GM18873 (cell line): ENCODE results near the gene DNAJC5G.
"Not testable (repeated sequence)": the region's sequence is repeated elsewhere in the genome, so short reads cannot be mapped to it uniquely, and the experiment has no call there.

Source experiments
- ATAC-seq: cut with Tn5 transposase; IDR thresholded peaks from one replicate; pipeline ENCODE4 v1.9.1; 2021; ENCODE audit warnings: mild to moderate bottlenecking, moderate library complexity, moderate number of reproducible peaks; ENCODE audit not compliant: unreplicated experiment, low FRiP score

The DNAJC5G gene

DNA sequence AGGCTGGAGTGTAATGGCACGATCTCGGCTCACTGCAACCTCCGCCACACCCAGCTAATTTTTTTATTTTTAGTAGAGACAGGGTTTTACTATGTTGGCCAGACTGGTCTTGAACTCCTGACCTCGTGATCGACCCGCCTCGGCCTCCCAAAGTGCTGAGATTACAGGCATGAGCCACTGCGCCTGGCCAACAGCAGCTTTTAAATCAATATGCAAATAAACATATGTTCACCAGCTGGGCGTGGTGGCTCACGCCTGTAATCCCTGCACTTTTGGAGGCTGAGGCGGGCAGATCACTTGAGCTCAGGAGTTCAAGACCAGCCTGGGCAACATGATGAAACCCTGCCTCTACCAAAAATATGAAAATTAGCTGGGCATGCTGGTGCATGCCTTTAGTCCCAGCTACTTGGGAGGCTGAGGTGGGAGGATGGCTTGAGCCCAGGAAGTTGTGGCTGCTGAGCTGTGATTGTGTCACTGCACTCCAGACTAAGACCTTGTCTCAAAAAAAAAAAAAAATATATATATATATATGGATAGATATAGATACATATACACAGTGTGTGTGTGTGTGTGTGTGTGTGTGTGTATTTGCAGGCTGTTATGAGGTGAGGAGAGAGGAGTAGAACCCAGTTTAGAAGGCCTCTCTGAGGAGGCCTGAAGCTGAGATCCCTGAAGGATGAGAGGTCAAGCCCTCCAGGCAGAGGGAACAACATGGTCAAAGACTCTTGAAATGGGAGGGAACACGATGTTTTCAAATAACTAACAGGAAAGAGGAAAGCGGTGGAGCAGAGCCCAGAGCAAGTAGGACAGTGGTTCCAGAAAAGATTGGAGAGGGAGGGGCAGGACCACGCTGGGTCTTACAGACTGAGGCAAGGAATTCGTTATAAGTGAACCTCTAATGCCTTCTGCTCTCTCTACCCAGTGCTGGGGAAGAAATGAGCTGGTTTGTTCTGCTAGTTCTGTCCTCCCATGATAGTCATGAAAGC, 2.4 kb upstream of the DNAJC5G start:
- not testable (repeated sequence) for ATAC-seq

DNA sequence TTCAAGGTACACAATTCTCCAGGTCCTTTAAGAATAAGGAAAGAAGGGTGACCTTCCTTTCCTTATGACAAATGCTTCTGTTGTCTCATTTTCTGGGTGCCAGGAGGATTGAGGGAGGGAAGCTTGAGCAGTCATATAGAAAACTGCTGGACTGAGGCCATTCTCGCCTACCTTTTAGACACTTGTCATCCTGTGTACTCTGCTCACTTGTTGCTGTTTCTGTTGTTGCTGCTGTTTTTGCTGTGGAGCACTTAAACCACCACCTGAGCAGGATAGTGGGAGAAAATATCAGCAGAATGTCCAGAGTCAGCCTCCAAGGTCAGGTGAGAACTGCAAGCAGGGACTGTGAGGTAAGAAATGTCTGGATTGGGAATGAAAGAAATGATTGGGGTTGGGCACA, 2.8 kb downstream of the DNAJC5G start:
- no peak for ATAC-seq

DNA sequence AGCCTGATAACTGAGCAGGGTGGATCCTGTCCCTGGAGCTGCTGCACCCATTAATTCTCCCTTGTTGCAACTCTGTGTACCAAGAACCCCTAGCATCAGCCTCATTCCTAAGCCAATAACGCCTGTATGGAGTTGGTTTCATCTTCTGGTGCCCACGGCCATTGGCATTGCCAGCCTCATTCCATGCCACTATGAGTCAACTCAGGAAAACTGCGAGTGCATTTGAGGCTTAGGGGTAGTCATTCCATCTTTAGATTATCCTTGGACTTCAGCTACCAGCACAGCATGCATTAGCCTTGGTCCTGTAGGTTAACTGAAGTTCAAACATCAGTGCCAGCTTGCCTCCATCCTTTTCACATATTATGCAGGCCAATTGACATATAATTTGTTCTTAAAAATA, 5.6 kb downstream of the DNAJC5G start:
- ATAC-seq, result no peak

DNA sequence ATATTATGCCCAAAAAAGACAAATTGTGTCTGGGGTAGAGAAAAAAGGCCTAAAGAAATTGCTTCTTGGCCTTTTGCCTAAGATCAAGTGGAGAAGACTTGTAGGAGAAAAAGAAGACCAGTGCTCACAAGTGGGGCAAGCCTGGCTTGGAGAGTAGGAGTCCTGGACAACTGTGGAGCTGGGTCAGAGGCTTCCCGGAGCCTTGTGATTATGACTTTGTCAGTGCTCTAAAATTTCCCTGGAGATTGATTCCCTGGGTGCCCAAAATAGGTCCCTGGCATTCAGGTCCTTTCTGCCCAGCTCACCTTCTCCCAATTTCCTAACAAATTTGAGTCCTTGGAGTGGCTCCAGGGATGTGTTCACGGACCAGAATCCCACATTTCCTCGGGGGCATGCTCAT, 6.2 kb downstream of the DNAJC5G start:
- ATAC-seq, result no peak

DNA sequence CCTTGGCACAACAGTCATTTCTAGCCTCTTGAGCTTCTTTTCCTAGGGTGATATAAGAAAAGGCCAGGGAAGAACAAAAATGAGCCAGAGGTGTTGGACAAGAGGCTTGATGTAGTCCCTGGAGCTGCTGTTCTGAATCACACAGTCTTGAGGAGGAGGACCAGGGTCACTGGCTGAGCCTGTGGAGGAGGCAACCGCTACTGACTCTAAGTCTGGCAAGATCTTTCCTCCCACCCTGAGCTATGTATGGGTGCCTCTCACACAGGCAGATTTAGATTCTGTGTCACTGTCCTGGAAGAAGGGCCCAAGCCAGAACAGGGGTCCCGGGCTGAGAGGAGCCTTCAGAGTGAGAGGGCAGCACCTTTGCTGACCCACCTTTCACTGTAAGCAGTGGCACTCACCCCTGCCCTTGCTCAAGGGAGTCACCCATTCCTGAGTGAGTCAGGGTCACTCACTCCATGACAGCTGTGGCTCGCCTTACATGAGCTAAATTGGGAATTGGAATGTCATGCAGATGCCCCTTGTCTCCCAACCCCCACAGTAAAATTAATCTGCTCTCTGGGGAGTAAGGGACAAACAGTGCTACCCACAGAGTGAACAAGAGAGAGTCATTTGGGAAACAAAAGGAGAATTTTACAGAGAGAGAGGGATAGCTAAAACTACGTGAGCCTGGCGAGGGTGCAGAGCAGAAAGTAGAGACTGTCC, 6.8 kb downstream of the DNAJC5G start, which contains the start of gene TRIM54:
TRIM54 (plus strand) TSS at position 575 of the 705 bp plus-strand sequence. CDS start 303 bp downstream, outside the sequence.
- ATAC-seq, result no peak

DNA sequence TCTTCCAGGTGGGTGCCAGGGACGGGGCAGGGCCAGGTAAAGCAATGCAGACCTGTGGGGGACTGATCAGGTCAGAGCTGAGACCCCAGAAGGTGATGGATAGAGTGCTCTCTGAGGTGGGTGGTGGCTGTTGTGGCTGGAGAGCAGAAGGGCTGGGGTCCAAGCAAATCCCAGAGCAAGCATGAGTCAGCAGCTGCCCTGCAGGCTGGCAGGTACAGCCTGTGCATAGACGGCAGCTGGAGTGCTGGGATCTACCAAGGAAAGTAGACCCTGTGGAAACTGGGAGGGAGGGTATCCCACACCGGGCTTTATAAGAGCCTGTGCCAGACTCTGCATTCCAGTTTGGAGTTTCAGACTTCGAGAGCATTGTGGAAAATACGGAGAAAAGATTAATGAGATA, 7.7 kb downstream of the DNAJC5G start:
- no peak for ATAC-seq

DNA sequence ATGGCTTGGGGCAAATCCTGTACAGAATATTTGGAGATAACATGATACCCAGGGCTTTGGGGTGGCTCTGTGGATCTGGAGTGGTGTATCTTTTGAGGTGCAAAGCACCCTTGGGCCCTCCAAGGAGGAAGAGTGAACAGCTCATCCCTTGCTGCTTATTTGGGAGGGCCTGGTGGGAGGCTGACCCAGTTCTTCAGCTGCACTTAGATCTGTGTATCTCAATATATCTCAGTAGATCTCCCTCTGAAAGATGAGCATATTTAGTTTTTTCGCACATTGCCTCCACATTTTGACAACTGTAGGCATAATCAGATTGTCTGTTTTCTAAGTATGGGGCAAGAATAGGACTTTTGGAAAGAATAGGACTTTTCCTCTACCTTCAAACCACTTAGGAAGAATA, 9.8 kb downstream of the DNAJC5G start:
- no peak for ATAC-seq

DNA sequence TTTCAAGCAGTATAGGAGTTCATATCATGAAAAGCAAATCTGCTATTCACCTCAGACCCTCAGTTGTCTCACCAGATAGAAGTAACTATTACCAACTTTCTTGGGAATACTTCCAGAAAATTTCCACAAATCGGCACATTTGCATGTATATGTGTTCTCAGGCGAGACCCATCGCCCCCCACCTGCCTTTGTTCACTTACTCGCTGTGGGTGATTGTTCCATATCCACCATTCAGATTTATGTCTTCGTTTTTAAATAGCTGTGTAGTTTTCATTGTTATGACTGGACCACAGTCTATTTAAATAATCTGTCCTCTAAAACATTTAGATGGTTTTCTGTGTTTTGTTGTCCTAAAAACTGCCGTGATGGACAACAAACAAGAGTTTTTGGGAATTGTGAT, 10.2 kb downstream of the DNAJC5G start:
- ATAC-seq, result no peak

DNA sequence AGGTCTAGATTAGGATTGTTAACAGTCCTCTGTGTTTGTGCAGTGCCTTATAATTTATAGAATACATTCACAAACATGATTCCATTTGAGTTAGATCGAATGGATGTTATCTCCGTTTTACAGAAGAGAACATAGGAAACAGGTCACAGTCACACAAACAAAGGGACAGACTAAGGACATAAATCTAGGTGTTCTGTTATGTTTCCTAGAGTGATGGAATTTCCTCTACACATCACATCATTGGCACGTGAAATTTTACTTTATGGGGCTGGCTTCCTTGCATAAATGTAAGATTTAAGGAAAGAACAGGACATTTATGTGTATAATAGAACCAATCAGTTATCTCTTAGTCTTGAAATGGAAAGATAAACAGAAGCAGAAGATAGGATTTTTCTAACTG, 13.4 kb downstream of the DNAJC5G start:
- ATAC-seq, result no peak

DNA sequence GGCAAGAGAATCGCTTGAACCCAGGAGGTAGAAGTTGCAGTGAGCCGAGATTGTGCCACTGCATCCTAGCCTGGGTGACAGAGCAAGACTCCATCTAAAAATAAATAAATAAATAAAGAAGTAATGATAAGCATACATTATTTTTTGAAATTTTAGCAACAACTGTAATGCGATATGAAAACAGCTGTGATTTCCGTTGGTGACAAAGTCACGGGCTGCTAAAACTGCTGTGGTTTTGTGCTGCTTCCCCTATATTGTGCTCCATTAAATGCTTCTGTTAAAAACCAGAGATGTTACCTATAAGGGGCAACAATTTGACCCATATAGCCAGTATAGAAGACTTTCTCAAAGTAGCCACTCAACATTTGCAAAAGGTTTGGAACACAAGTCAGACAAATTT, 15.3 kb downstream of the DNAJC5G start:
- no peak for ATAC-seq

DNA sequence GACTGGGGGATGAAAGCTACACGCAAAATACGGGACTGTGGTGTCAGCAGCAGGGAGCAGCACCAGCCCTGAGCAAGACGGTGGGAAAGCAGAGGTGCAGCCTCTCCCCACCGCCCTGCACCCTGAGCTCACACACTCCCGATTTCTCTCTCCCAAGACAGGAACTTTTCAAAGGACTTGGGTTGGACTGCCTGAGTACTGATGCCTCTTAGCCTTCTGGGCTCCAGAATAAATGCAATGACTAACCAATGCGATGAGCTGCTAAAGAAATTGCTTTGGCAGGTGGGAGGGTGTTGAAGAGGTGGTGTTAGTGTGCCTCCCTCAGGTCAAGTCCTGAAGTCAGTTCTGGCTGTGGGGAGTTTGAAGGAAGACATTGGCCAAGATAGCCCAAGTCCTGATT, 16.6 kb downstream of the DNAJC5G start:
- no peak for ATAC-seq

DNA sequence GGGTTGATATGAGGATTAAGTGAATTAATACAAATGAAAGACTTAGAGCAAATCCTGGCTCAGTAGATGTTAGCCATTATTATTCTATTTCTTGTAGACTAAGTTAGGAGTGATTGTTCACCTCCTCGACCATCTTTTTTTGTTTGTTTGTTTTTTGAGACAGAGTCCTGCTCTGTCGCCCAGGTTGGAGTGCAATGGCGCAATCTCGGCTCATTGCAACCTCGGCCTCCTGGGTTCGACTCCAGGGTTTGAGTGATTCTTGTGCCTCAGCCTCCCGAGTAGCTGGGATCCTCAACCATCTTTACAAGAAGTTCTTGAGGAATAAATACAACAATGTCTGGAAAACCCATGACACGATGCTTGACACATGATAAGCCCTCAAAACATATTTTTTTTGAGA, 19.7 kb downstream of the DNAJC5G start:
- ATAC-seq, result no peak

DNA sequence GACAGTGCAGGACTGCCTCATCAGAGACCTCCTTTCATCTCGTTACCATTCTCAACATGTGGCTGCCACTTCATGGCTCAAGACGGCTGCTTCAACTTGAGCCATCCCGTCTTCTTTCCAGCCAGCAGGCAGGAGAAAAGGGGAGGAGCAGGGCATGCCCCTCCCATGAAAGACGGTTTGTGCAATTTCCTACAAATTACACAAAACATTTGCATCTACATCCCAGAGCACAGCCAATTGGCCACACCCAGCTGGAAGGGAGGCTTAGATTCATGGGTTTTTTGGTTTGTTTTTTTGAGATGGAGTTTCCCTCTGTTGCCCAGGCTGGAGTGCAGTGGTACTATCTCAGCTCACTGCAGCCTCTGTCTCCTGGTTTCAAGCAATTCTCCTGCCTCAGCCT, 21.2 kb downstream of the DNAJC5G start:
- ATAC-seq, result no peak

DNA sequence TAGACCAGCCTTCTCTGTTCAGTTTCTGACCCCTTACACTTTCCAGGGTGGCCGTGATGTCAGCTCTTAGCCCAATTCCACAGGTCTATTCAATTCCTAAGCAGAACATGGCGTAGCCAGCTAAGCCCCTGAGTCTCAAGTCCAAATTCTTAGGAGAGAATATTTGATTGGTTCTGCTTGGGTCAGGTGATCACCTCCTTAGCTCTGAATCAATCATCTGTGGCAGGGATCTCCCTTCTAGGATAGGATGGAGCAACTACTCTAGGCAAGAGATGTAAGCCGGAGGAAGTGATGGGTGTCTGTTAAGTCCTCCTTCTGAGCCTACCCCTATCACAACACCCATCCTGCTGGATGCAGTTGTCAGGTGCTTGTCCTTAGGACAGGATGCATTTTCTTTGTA, 22.0 kb downstream of the DNAJC5G start:
- no peak for ATAC-seq

DNA sequence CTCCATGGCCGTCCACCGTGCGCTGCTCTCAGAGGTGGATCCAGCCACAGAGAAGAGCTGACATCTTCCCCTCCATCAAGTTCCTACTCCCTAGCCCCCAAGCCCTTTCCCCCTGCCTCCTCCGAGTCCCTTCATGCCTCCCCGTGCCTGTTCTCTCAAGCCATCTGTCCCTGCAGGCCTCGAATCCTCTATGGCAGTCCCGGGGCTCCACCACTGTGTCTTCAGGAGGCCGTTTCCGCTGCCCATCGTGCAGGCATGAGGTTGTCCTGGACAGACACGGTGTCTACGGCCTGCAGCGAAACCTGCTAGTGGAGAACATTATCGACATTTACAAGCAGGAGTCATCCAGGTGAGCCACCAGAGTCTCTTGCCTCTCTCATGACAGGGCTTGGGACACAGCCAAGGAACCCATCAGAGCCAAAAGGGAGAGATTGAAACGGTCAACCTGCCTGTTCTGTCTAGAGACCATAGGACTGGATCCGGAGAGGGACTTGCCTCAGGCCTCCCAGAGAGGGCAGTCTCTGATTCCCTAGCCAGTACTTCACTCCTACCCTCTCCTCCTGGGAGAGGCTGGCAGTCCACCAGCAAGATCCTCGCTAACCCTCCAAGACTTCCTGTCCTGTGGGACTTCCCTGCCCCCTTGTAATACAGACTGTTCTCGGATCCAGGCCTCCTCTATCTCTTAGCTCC, 23.3 kb downstream of the DNAJC5G start:
- ATAC-seq, result no peak

DNA sequence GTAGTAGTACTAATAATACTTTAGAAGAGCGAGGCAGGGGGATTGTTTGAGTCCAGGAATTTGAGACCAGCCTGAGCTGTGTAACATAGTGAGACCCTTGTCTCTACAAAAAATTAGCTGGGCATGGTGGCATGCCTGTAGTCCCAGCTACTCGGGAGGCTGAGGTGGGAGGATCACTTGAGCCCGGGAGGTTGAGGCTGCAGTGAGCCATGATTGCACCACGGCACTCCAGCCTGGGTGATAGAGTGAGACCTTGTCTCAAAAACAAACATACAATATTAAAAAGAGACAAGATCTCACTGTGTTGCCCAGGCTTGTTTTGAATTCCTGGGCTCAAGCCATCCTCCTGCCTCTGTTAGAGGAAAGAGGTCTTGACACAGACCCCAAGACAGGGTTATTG, 25.4 kb downstream of the DNAJC5G start:
- ATAC-seq, result not testable (repeated sequence)

DNA sequence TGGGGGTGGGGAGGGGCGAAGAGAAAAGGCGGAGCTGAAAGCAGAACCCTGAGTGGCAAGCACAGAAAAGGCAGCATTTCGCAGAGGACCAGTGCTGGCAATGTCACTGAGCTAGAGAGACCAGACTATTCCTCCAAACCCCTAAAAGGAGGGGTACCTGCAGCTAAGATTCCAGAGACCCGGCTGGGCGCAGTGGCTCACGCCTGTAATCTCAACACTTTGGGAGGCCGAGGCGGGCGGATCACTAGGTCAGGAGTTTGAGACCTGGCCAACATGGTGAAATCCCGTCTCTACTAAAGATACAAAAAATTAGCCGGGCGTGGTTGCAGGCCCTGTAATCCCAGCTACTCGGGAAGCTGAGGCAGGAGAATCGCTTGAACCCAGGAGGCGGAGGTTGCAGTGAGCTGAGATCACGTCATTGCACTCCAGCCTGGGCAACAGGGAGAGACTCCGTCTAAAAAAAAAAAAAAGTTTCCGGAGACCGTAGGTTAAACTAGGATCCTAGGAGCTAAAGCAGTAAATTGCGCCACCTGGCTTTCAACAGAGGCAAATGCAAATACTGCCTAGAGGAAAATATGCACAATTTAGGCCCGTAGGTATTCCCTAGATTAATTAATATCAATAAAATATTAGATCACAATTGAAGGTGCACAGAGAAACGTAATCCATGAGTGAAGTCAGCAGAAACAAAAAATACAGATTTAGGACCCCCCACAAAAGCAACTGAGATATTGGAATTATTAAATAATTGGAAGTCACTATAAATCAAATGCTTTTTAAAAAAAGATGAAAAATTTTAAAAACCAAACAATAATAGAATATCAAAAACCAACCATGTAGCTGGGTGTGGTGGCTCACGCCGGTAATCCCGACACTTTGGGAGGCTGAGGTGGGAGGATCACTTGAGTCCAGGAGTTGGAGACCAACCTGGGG, 28.1 kb downstream of the DNAJC5G start:
- no peak for ATAC-seq

DNA sequence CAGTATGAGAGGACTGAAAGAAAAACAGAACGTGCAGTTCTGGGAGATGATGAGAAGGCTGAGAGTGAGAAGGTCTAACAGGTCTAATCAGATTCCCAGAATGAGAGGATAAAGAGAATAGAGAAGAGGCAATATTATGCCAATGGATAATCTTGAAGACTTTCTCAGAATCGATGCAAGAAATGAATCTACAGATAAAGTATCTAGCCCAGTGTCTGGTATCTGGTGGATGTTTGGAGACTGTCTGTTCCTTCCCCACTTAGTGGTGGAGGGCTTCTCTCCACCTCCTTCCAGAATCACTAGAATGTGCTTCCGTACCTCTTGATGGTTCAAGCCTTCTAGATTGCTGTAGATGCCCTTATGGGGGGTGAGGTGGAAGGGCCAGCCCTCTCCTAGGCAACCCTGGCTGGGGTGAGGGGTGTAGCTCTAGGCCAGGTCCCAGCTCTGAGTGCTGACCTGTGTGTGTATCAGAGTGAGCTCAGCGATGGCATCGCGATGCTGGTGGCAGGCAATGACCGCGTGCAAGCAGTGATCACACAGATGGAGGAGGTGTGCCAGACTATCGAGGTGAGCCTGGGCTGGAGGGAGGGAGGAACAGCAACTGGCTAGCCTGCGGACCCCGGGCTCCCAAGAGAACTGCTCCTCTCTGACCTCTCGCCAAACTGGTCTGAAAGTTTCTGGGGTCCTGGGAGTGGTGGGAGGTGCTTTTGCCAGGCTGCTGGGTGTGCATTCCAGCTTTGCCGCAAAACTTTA, 29.4 kb downstream of the DNAJC5G start:
- ATAC-seq, result no peak

DNA sequence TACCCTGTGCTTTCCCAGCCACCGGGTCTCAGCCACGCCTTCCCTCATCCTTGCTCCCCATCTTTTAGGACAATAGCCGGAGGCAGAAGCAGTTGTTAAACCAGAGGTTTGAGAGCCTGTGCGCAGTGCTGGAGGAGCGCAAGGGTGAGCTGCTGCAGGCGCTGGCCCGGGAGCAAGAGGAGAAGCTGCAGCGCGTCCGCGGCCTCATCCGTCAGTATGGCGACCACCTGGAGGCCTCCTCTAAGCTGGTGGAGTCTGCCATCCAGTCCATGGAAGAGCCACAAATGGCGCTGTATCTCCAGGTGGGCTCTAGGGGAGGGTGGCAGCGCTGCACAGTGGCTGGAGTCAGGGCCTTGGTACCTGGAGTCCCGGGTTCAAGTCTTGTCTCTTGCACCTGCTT, 30.3 kb downstream of the DNAJC5G start:
- no peak for ATAC-seq
